Prostate gland (tissue), 2 donors: Measurements from ENCODE around the gene C1QL1.

ENCODE experiments used
- POLR2A ChIP-seq: fragments of 450-650 bp; IDR thresholded peaks from one replicate; pipeline ENCODE4 v1.6.1; 2016; ENCODE audit warnings: antibody characterized with exemption, mild to moderate bottlenecking
- POLR2AphosphoS5 ChIP-seq: sonication (generic); formaldehyde crosslinking; IDR thresholded peaks from one replicate; pipeline ENCODE4 v1.6.1; 2017; ENCODE audit warnings: antibody characterized with exemption
- TF ChIP-seq, protein P1 (sequence below), 4 experiments: fragments of 200-600 bp in 2 of 4; fragments of 450-650 bp in 2 of 4; sonication (generic) in 2 of 4; IDR thresholded peaks; 1 replicate in 3 of 4; 2 replicates in 1 of 4; pipeline ENCODE4 v1.5.1; 2016 to 2019; ENCODE audit warnings: antibody characterized with exemption in 4 of 4, mild to moderate bottlenecking in 2 of 4, moderate library complexity in 2 of 4

- TF ChIP-seq, protein P1, sequence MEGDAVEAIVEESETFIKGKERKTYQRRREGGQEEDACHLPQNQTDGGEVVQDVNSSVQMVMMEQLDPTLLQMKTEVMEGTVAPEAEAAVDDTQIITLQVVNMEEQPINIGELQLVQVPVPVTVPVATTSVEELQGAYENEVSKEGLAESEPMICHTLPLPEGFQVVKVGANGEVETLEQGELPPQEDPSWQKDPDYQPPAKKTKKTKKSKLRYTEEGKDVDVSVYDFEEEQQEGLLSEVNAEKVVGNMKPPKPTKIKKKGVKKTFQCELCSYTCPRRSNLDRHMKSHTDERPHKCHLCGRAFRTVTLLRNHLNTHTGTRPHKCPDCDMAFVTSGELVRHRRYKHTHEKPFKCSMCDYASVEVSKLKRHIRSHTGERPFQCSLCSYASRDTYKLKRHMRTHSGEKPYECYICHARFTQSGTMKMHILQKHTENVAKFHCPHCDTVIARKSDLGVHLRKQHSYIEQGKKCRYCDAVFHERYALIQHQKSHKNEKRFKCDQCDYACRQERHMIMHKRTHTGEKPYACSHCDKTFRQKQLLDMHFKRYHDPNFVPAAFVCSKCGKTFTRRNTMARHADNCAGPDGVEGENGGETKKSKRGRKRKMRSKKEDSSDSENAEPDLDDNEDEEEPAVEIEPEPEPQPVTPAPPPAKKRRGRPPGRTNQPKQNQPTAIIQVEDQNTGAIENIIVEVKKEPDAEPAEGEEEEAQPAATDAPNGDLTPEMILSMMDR (IDR thresholded peaks at IDR 0.05), result no peak
- TF ChIP-seq POLR2A, result no peak
- no peak for TF ChIP-seq POLR2AphosphoS5
Measured at GRCh38 chr17:44940768-44941167, 27.3 kb downstream of the C1QL1 start.
